OCI-LY3 (cell line): ENCODE results near the gene TBC1D5.

Source experiments
- H2AFZ ChIP-seq: fragments of 200-600, 300-600 bp; shearing (Covaris generic); 2 replicates; pipeline ENCODE4 v1.6.0; 2014; ENCODE audit warnings: antibody characterized with exemption, low read depth, low read length
- H3K27ac ChIP-seq: fragments of 200-600, 300-600 bp; sonication (generic); 2 replicates; pipeline ENCODE4 v1.5.1; 2014; ENCODE audit warnings: mild to moderate bottlenecking, low read length, moderate library complexity, mixed read lengths
- H3K27me3 ChIP-seq: fragments of 200-600, 300-600 bp; sonication (generic); 2 replicates; pipeline ENCODE4 v1.6.1; 2014; ENCODE audit warnings: low read depth, low read length, mixed read lengths
- H3K36me3 ChIP-seq: fragments of 200-600, 300-600 bp; sonication (generic); replicated peaks from 2 replicates; pipeline ENCODE3; 2014; ENCODE audit warnings: low read depth, low read length, mixed read lengths
- H3K4me1 ChIP-seq: fragments of 300-600, 200-600 bp; sonication (generic); 2 replicates; pipeline ENCODE4 v1.6.1; 2014; ENCODE audit warnings: low read length, mixed read lengths
- H3K4me2 ChIP-seq: fragments of 200-600, 300-600 bp; sonication (generic); 2 replicates; pipeline ENCODE4 v1.6.1; 2014; ENCODE audit warnings: low read length, mixed read lengths
- H3K4me3 ChIP-seq: fragments of 300-600, 200-600 bp; sonication (generic); 2 replicates; pipeline ENCODE4 v1.5.1; 2014; ENCODE audit warnings: antibody characterized with exemption, mild to moderate bottlenecking, low read length, moderate library complexity
- H3K79me2 ChIP-seq: fragments of 300-600, 200-600 bp; shearing (Covaris generic); 2 replicates; pipeline ENCODE4 v1.6.1; 2014; ENCODE audit warnings: mild to moderate bottlenecking, low read length, mixed read lengths
- H3K9ac ChIP-seq: fragments of 300-600, 200-600 bp; shearing (Covaris generic); 2 replicates; pipeline ENCODE4 v1.6.0; 2014; ENCODE audit warnings: mild to moderate bottlenecking, low read length, moderate library complexity
- H3K9me3 ChIP-seq: fragments of 200-600, 300-600 bp; shearing (Covaris generic); 2 replicates; pipeline ENCODE4 v1.6.1; 2014; ENCODE audit warnings: low read length, mixed read lengths; ENCODE audit not compliant: insufficient read depth
- H4K20me1 ChIP-seq: fragments of 200-600, 300-600 bp; sonication (generic); 2 replicates; pipeline ENCODE4 v1.6.1; 2016; ENCODE audit warnings: low read length, mixed read lengths; ENCODE audit not compliant: insufficient read depth
- CTCF ChIP-seq: fragments of 200-600, 300-600 bp; sonication (generic); IDR thresholded peaks from 2 replicates; pipeline ENCODE4 v1.5.1; 2014; ENCODE audit warnings: antibody characterized with exemption, low read length, low read depth
- EZH2phosphoT487 ChIP-seq: fragments of 200-600 bp; shearing (Covaris generic); IDR thresholded peaks from 2 replicates; pipeline ENCODE4 v1.6.1; 2018; ENCODE audit warnings: antibody characterized with exemption, mixed run types, low read depth

The TBC1D5 gene

GRCh38 chr3:17573396-17573795, 169.0 kb downstream of the TBC1D5 start:
- TF ChIP-seq EZH2phosphoT487 = 0 out of 2 replicates have a peak, but pooled peaks have one; percentile 45
- no peak for TF ChIP-seq CTCF
- Histone ChIP-seq H3K4me1 (peaks cover 51% of the 10 kb centered on the region), H3K27ac (peak overlapping the region; percentile 53)

GRCh38 chr3:17571686-17572085, 170.7 kb downstream of the TBC1D5 start:
- Histone ChIP-seq H3K9ac (no peak overlapping the region), H3K4me2 (peak overlapping the region; percentile 46), H3K36me3 (peaks cover 4% of the 10 kb centered on the region), H2AFZ (no peak overlapping the region), H3K9me3 (no peaks in the 10 kb centered on the region), H3K4me1 (peaks cover 41% of the 10 kb centered on the region), H4K20me1 (peaks cover 50% of the 10 kb centered on the region), H3K27ac (no peak overlapping the region), H3K27me3 (peaks cover 39% of the 10 kb centered on the region), H3K79me2 (peaks cover 13% of the 10 kb centered on the region), H3K4me3 (no peak overlapping the region)
- no peak for TF ChIP-seq CTCF

More at GRCh38 chr3:17573396-17573795, 169.0 kb downstream of the TBC1D5 start:
- Histone ChIP-seq H3K4me2 (peak overlapping the region; percentile 81), H3K36me3 (peaks cover 4% of the 10 kb centered on the region), H3K27me3 (peaks cover 53% of the 10 kb centered on the region), H3K4me3 (peak overlapping the region; percentile 54), H2AFZ (no peak overlapping the region), H3K9me3 (no peaks in the 10 kb centered on the region), H3K9ac (no peak overlapping the region), H4K20me1 (peaks cover 64% of the 10 kb centered on the region), H3K79me2 (peaks cover 13% of the 10 kb centered on the region)

GRCh38 chr3:17562845-17563244, 179.6 kb downstream of the TBC1D5 start:
- H3K27me3 ChIP-seq = no peaks in the 10 kb centered on the region
- H4K20me1 ChIP-seq = no peaks in the 10 kb centered on the region
- no peak overlapping the region for H3K4me3 ChIP-seq
- TF ChIP-seq CTCF (no peak), EZH2phosphoT487 (no peak)
- no peaks in the 10 kb centered on the region for H3K79me2 ChIP-seq
- H3K9ac ChIP-seq = no peak overlapping the region
- no peak overlapping the region for H2AFZ ChIP-seq
- H3K36me3 ChIP-seq = no peaks in the 10 kb centered on the region
- H3K9me3 ChIP-seq = no peaks in the 10 kb centered on the region
- H3K27ac ChIP-seq = no peak overlapping the region
- no peaks in the 10 kb centered on the region for H3K4me1 ChIP-seq
- no peak overlapping the region for H3K4me2 ChIP-seq

- no peaks in the 10 kb centered on the region for H3K9me3 ChIP-seq
- TF ChIP-seq EZH2phosphoT487 (no peak), CTCF (no peak)
- H3K9ac ChIP-seq = no peak overlapping the region
- no peaks in the 10 kb centered on the region for H3K36me3 ChIP-seq
- H3K4me1 ChIP-seq = no peaks in the 10 kb centered on the region
- no peak overlapping the region for H3K4me2 ChIP-seq
- peaks cover 5% of the 10 kb centered on the region; the same call in 1 of the 2 replicates for H4K20me1 ChIP-seq
- no peaks in the 10 kb centered on the region for H3K27me3 ChIP-seq
- H3K79me2 ChIP-seq = no peaks in the 10 kb centered on the region
- no peak overlapping the region for H2AFZ ChIP-seq
- H3K4me3 ChIP-seq = no peak overlapping the region
- no peak overlapping the region for H3K27ac ChIP-seq
These were observed 183.9 kb downstream of the TBC1D5 start for GRCh38 chr3:17558565-17558964.
